K562 (cell line): ENCODE results near the gene ULBP1. TPM values are rescaled to one million over a fixed set of nuclear protein-coding genes. Genes with fewer than 3 reads are reported as not detected.

Experiments
- ATAC-seq: fragments of 200-7000 bp; cut with Tn5 transposase; 3 replicates; pipeline ENCODE4 v1.9.1; 2020; ENCODE audit warnings: moderate library complexity
- BruUV-seq: library from RNA; stranded (reverse); fragments of 400-500 nt; replicated peaks from 2 replicates; lab custom pipeline; 2021; lab: Mats Ljungman, UMichigan
- CTCF ChIA-PET: fragments of 300-600 bp; formaldehyde crosslinking; extraction: SDS; loops from one replicate; lab custom pipeline; 2021; ENCODE audit warnings: low intra/inter-chr PET ratio; lab: Yijun Ruan, JAX
- POLR2A ChIA-PET: fragments of 300-600, 350-650 bp; sonication (Branson Sonifier 250); formaldehyde crosslinking; extraction: SDS; loops from one replicate; lab custom pipeline; 2021; ENCODE audit warnings: antibody characterized with exemption, inconsistent platforms; lab: Yijun Ruan, JAX
- DNase-seq, 4 experiments: peaks; one replicate each; pipeline versions ENCODE4 v3.0.0 to v3.0.0-alpha.2; 2011 to 2018; ENCODE audit warnings: low spot score in 3 of 4, mixed read lengths in 3 of 4; ENCODE audit errors: extremely low read depth in 1 of 4
- FAIRE-seq: peaks from 2 replicates; lab custom pipeline; 2011; peaks lifted over from hg19 to GRCh38; lab: Jason Lieb, UNC
- H2AFZ ChIP-seq: 2 replicates; pipeline ENCODE4 v1.6.0; 2011; ENCODE audit warnings: low read depth, low read length, control low read depth, inconsistent platforms
- H3K27ac ChIP-seq: fragments of 200-600 bp; 3 replicates; pipeline ENCODE4 v1.8.0; 2011; ENCODE audit warnings: low read depth, mild to moderate bottlenecking, control low read depth, inconsistent platforms, low read length, moderate library complexity, mixed read lengths; ENCODE audit errors: extremely low read depth
- H3K27me3 ChIP-seq, 2 experiments: fragments of 300-600 bp in 1 of 2; 2 replicates in 1 of 2; 3 replicates in 1 of 2; pipeline versions ENCODE4 v1.6.0 to v1.8.0; 2011; ENCODE audit warnings: inconsistent platforms in 2 of 2, low read length in 2 of 2, mild to moderate bottlenecking in 1 of 2, mixed read lengths in 1 of 2, moderate library complexity in 1 of 2; ENCODE audit not compliant: control insufficient read depth in 2 of 2, insufficient read depth in 2 of 2
- H3K36me3 ChIP-seq: fragments of 300-600 bp; 3 replicates; pipeline ENCODE4 v1.8.0; 2011; ENCODE audit warnings: mild to moderate bottlenecking, low read length, inconsistent platforms; ENCODE audit not compliant: control insufficient read depth, insufficient read depth
- H3K4me1 ChIP-seq, 2 experiments: fragments of 200-600 bp in 1 of 2; replicated peaks in 1 of 2; 2 replicates in 1 of 2; 3 replicates in 1 of 2; pipeline versions ENCODE4 v1.5.1 to v1.8.0; 2011; ENCODE audit warnings: inconsistent platforms in 2 of 2, low read length in 2 of 2, mild to moderate bottlenecking in 1 of 2, mixed read lengths in 1 of 2, moderate library complexity in 1 of 2; ENCODE audit not compliant: control insufficient read depth in 2 of 2, insufficient read depth in 2 of 2
- H3K4me2 ChIP-seq: 2 replicates; pipeline ENCODE4 v1.6.1; 2011; ENCODE audit warnings: low read length, control low read depth, inconsistent platforms, mixed read lengths; ENCODE audit not compliant: insufficient read depth
- H3K4me3 ChIP-seq: fragments of 200-600 bp; sonication (generic), shearing (Covaris generic); 2 replicates; pipeline ENCODE4 v1.5.1; 2016; ENCODE audit warnings: control low read depth, inconsistent platforms
- H3K79me2 ChIP-seq: fragments of 200-600 bp; 3 replicates; pipeline ENCODE4 v1.8.0; 2011; ENCODE audit warnings: low read length, inconsistent platforms; ENCODE audit not compliant: control insufficient read depth, insufficient read depth
- H3K9ac ChIP-seq, 2 experiments: 2 replicates each; pipeline versions ENCODE4 v1.6.0 to v1.6.1; 2011; ENCODE audit warnings: low read depth in 2 of 2, low read length in 2 of 2, control low read depth in 1 of 2, inconsistent platforms in 1 of 2, mild to moderate bottlenecking in 1 of 2, mixed read lengths in 1 of 2; ENCODE audit not compliant: insufficient read depth in 1 of 2
- H3K9me1 ChIP-seq: one replicate; pipeline ENCODE4 v1.6.0; 2011; ENCODE audit warnings: inconsistent platforms, mild to moderate bottlenecking, low read length, moderate library complexity; ENCODE audit not compliant: control insufficient read depth, insufficient read depth
- H3K9me3 ChIP-seq: replicated peaks from 2 replicates; pipeline ENCODE4 v1.5.1; 2011; ENCODE audit warnings: low read depth, low read length, inconsistent platforms; ENCODE audit not compliant: control insufficient read depth, insufficient read depth
- H4K20me1 ChIP-seq: replicated peaks from 2 replicates; pipeline ENCODE4 v1.6.1; 2011; ENCODE audit warnings: low read length, inconsistent platforms, mixed read lengths; ENCODE audit not compliant: control insufficient read depth, insufficient read depth
- CTBP1 ChIP-seq: fragments of 450-650 bp; IDR thresholded peaks from 2 replicates; pipeline ENCODE4 v1.6.1; 2016; ENCODE audit warnings: borderline replicate concordance
- HOXB6 ChIP-seq: fragments of 250-450 bp; sonication (Bioruptor Pico); IDR thresholded peaks from 2 replicates; pipeline ENCODE4 v1.5.1; 2022; ENCODE audit warnings: mild to moderate bottlenecking, borderline replicate concordance
- NRF1 ChIP-seq, 2 experiments: fragments of 450-650 bp; IDR thresholded peaks in 1 of 2; conservative IDR thresholded peaks in 1 of 2; 2 replicates each; pipeline ENCODE4 v1.6.1; 2014; ENCODE audit warnings: mild to moderate bottlenecking in 2 of 2
- RFX1 ChIP-seq: fragments of 450-650 bp; IDR thresholded peaks from 2 replicates; pipeline ENCODE4 v1.6.1; 2016; ENCODE audit warnings: mild to moderate bottlenecking, moderate library complexity
- SPI1 ChIP-seq: IDR thresholded peaks from 2 replicates; pipeline ENCODE4 v1.6.1; 2011; ENCODE audit warnings: low read depth, low read length, control low read depth, borderline replicate concordance
- XRCC3 ChIP-seq: fragments of 450-650 bp; IDR thresholded peaks from 2 replicates; pipeline ENCODE4 v1.6.1; 2017; ENCODE audit warnings: mild to moderate bottlenecking, moderate library complexity
- WGBS: fragments of 100-300 bp; shearing (Covaris generic); methylation state at CpG from one replicate; pipeline ENCODE4 v1.1.6; 2016; ENCODE audit warnings: low coverage, mixed read lengths; ENCODE audit not compliant: insufficient coverage; ENCODE audit errors: missing lambda C conversion rate; 5-methylcytosine and 5-hydroxymethylcytosine counted together
- in situ Hi-C: fragments of 300-500 bp; cut with MboI; formaldehyde crosslinking; loops from 4 replicates; pipeline ENCODE4 v1.15.0; 2018; ENCODE audit warnings: inconsistent platforms, mixed read lengths
- intact Hi-C: fragments of 100-400 bp; cut with micrococcal nuclease; formaldehyde crosslinking; loops from 2 replicates; pipeline ENCODE4 v1.14.2; 2022
- polyA plus RNA-seq, 8 experiments: library from polyadenylated mRNA; depleted of rRNA in 4 of 8; stranded (reverse) in 5 of 8; unstranded in 3 of 8; fragments of >200 nt; fragmentation: Nextera tagmentation in 2 of 8; fragmentation: Illumina TruSeq in 1 of 8; extraction: Ambion mirVana in 2 of 8; extraction: Trizol in 1 of 8; gene quantifications; 2 replicates each; pipeline versions ENCODE4 v1.2.1 to v1.2.3, GENCODE V29; 2011 to 2014; ENCODE audit warnings: inconsistent platforms in 1 of 8, missing spikeins in 1 of 8
- total RNA-seq, 7 experiments: library from RNA; depleted of rRNA in 6 of 7; stranded (reverse); fragments of >200 nt in 6 of 7; fragmentation: Illumina TruSeq in 2 of 7; extraction: Trizol in 2 of 7; gene quantifications; 2 replicates each; pipeline versions ENCODE4 v1.2.1 to v1.2.3, GENCODE V29; 2011 to 2021; ENCODE audit warnings: low replicate concordance in 1 of 7
- TF ChIP-seq, protein P1 (sequence below), 3 experiments: IDR thresholded peaks in 2 of 3; conservative IDR thresholded peaks in 1 of 3; 2 replicates each; pipeline ENCODE4 v1.5.1; 2011 to 2012; ENCODE audit warnings: low read length in 3 of 3, mild to moderate bottlenecking in 3 of 3, control low read depth in 2 of 3, improper control_type of control experiment in 1 of 3, inconsistent platforms in 1 of 3, low read depth in 1 of 3, mixed read lengths in 1 of 3, moderate library complexity in 1 of 3; ENCODE audit not compliant: insufficient read depth in 2 of 3
- TF ChIP-seq, protein P2 (sequence below): fragments of 450-650 bp; IDR thresholded peaks from 2 replicates; pipeline ENCODE4 v1.6.1; 2016
- TF ChIP-seq, protein P3 (sequence below): sonication (generic); formaldehyde crosslinking; IDR thresholded peaks from 2 replicates; pipeline ENCODE4 v1.8.0; 2022; ENCODE audit warnings: mild to moderate bottlenecking, missing genetic modification reagents

The ULBP1 gene
- total and polyA plus RNA-seq, 9 of the 15 experiments (the other 6 are each of a cell fraction or from before 2014, with no cell fraction given) = 0.33 to 6.0 (median 2.5) TPM

DNA sequence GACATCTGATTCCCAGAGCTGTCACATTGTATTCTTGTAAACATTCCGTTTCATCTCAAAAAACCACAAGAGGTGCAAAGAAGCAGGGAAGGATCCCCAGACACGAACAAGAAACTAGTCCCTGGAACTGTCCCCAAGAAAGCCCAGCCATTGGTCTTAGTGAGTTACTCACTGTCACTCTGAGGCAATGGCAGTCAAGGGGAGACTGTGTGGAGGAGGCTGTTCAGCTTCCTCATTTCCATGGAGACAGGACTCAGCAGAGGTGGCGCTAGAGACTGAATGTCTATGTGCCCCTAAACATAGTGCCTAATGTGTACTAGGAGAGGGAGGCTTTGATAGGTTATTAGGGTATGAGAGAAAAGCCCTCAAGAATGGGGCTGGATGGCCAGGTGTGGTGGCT lies 11.1 kb downstream of the ULBP1 start:
- ATAC-seq (peak; percentile 90), DNase-seq (peak in 1 of 4 experiments; percentile 28), FAIRE-seq (peak; percentile 19)
- Histone ChIP-seq H3K9me3 (no peaks in the 10 kb centered on the region), H3K79me2 (no peaks in the 10 kb centered on the region), H4K20me1 (no peaks in the 10 kb centered on the region; the same call in 1 of the 2 replicates), H3K9me1 (no peaks in the 10 kb centered on the region), H3K9ac (no peak overlapping the region), H3K4me1 (no peaks in the 10 kb centered on the region), H3K36me3 (no peaks in the 10 kb centered on the region), H3K27me3 (peaks cover 2 to 44% of the 10 kb centered on the region in 2 experiments; a peak in 3 of 5 replicates), H3K4me3 (no peak overlapping the region), H2AFZ (no peak overlapping the region), H3K4me2 (no peak overlapping the region), H3K27ac (no peak overlapping the region)
- TF ChIP-seq XRCC3 (no peak), NRF1 (conservative IDR thresholded peaks at IDR 0.05 in 1 of 2, IDR thresholded peaks at IDR 0.05 in 1 of 2) (0 out of 4 replicates have a peak, but pooled peaks have one; percentile 9 to 12), SPI1 (0 out of 2 replicates have a peak, but pooled peaks have one; percentile 6), HOXB6 (CRISPR knock-in tag) (no peak), CTBP1 (0 out of 2 replicates have a peak, but pooled peaks have one; percentile 11), RFX1 (peak; percentile 65)
- TF ChIP-seq, protein P1, sequence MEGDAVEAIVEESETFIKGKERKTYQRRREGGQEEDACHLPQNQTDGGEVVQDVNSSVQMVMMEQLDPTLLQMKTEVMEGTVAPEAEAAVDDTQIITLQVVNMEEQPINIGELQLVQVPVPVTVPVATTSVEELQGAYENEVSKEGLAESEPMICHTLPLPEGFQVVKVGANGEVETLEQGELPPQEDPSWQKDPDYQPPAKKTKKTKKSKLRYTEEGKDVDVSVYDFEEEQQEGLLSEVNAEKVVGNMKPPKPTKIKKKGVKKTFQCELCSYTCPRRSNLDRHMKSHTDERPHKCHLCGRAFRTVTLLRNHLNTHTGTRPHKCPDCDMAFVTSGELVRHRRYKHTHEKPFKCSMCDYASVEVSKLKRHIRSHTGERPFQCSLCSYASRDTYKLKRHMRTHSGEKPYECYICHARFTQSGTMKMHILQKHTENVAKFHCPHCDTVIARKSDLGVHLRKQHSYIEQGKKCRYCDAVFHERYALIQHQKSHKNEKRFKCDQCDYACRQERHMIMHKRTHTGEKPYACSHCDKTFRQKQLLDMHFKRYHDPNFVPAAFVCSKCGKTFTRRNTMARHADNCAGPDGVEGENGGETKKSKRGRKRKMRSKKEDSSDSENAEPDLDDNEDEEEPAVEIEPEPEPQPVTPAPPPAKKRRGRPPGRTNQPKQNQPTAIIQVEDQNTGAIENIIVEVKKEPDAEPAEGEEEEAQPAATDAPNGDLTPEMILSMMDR (IDR thresholded peaks at IDR 0.05 in 2 of 3, conservative IDR thresholded peaks at IDR 0.05 in 1 of 3; ENCODE audit: insufficient read depth in 2 of 3, low read depth in 1 of 3, low read length in 3 of 3) = peak in 2 of 3 experiments; percentile 15 to 39; a peak in 2 of 6 replicates
- TF ChIP-seq, protein P2, sequence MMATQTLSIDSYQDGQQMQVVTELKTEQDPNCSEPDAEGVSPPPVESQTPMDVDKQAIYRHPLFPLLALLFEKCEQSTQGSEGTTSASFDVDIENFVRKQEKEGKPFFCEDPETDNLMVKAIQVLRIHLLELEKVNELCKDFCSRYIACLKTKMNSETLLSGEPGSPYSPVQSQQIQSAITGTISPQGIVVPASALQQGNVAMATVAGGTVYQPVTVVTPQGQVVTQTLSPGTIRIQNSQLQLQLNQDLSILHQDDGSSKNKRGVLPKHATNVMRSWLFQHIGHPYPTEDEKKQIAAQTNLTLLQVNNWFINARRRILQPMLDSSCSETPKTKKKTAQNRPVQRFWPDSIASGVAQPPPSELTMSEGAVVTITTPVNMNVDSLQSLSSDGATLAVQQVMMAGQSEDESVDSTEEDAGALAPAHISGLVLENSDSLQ = peak; percentile 67
- TF ChIP-seq, protein P3, sequence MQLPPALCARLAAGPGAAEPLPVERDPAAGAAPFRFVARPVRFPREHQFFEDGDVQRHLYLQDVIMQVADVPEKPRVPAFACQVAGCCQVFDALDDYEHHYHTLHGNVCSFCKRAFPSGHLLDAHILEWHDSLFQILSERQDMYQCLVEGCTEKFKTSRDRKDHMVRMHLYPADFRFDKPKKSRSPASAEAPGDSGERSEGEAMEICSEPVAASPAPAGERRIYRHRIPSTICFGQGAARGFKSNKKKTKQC (CRISPR knock-in tag) = 0 out of 2 replicates have a peak, but pooled peaks have one; percentile 45
- ChIA-PET POLR2A (interaction anchor here (0.7 kb wide), 1 partner anchor 257 kb away, joined by 3 read pairs; no protein-coding TSS in a partner anchor), CTCF (no interaction called here)
- intact Hi-C loops (no loop called here), in situ Hi-C loops (no loop called here)
- WGBS = 2% methylated on average over 3 of the region's 3 CpGs
- BruUV-seq = no TSS peak
